ENCODE data around the gene ADRB2. TPM values are rescaled to one million over a fixed set of nuclear protein-coding genes. Genes with fewer than 3 reads are reported as not detected.

ADRB2 gene
- polyA plus RNA-seq, 3 donors: 6.8 to 10.9 (median 10.8) TPM

GRCh38 chr5:148820461-148821395 lies 5.7 kb upstream of the ADRB2 start:
- Histone ChIP-seq H3K36me3 (replicated peaks in 1 of 2; ENCODE audit: control insufficient read depth in 1 of 2, insufficient read depth in 2 of 2, low read length in 2 of 2) (no peaks in the 10 kb centered on the region), H3K4me1 (ENCODE audit: control insufficient read depth in 1 of 2, insufficient read depth in 2 of 2, low read length in 2 of 2) (peaks cover 77 to 85% of the 10 kb centered on the region in 2 donors)

GRCh38 chr5:148823871-148824270 lies 2.5 kb upstream of the ADRB2 start:
- Mint-ChIP-seq H3K27me3 (ENCODE audit: low read depth in 3 of 3) (no peaks in the 10 kb centered on the region), H3K27ac (peak overlapping the region; percentile 85 to 94 (median 91)), H3K9me3 (no peaks in the 10 kb centered on the region), H3K36me3 (no peaks in the 10 kb centered on the region), H3K4me3 (peak overlapping the region in 1 of 2 donors; percentile 21), H3K4me1 (peaks cover 78% of the 10 kb centered on the region)
- H2AFZ ChIP-seq (ENCODE audit: insufficient read depth, low read depth, low read length, poor library complexity, severe bottlenecking): no peak overlapping the region
- peak overlapping the region; percentile 48 for H3K4me2 ChIP-seq (replicated peaks; ENCODE audit: extremely low read depth, low read length, poor library complexity, severe bottlenecking)
- peak overlapping the region in 1 of 3 experiments; percentile 85 for H3K4me3 ChIP-seq (replicated peaks in 1 of 3; ENCODE audit: low read depth in 2 of 3, low read length in 3 of 3)
- intact Hi-C loops (cut with micrococcal nuclease): loop anchor here in 1 of 2 donors (10.0 kb wide), 1 partner anchor 141 kb away; no protein-coding TSS in a partner anchor
- H3K9me3 ChIP-seq (replicated peaks in 1 of 2; ENCODE audit: control insufficient read depth in 1 of 2, insufficient read depth in 1 of 2, low read length in 2 of 2): no peaks in the 10 kb centered on the region
- H4K20me1 ChIP-seq (ENCODE audit: insufficient read depth, low read length): peaks cover 23% of the 10 kb centered on the region
- H3K79me2 ChIP-seq (ENCODE audit: insufficient read depth, low read length): peaks cover 44% of the 10 kb centered on the region
- no peaks in the 10 kb centered on the region for H3K36me3 ChIP-seq (replicated peaks in 1 of 2; ENCODE audit: control insufficient read depth in 1 of 2, insufficient read depth in 2 of 2, low read length in 2 of 2)
- H3K4me1 ChIP-seq (ENCODE audit: control insufficient read depth in 1 of 2, insufficient read depth in 2 of 2, low read length in 2 of 2): peaks cover 76 to 81% of the 10 kb centered on the region in 2 donors
- TF ChIP-seq, protein P1, sequence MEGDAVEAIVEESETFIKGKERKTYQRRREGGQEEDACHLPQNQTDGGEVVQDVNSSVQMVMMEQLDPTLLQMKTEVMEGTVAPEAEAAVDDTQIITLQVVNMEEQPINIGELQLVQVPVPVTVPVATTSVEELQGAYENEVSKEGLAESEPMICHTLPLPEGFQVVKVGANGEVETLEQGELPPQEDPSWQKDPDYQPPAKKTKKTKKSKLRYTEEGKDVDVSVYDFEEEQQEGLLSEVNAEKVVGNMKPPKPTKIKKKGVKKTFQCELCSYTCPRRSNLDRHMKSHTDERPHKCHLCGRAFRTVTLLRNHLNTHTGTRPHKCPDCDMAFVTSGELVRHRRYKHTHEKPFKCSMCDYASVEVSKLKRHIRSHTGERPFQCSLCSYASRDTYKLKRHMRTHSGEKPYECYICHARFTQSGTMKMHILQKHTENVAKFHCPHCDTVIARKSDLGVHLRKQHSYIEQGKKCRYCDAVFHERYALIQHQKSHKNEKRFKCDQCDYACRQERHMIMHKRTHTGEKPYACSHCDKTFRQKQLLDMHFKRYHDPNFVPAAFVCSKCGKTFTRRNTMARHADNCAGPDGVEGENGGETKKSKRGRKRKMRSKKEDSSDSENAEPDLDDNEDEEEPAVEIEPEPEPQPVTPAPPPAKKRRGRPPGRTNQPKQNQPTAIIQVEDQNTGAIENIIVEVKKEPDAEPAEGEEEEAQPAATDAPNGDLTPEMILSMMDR (IDR thresholded peaks at IDR 0.05): no peak
- H3K27me3 ChIP-seq (ENCODE audit: control insufficient read depth in 2 of 2, insufficient read depth in 2 of 2, low read length in 2 of 2): no peaks in the 10 kb centered on the region
- no peak overlapping the region for H3K9ac ChIP-seq (ENCODE audit: insufficient read depth, low read length, poor library complexity, severe bottlenecking)
- DNase-seq: peak in 2 of 3 donors; percentile 70 to 71
- no CpG with 5 or more reads among the region's 2 CpGs for WGBS (ENCODE audit: insufficient coverage)
- peak overlapping the region in 1 of 2 donors; percentile 50 for H3K27ac ChIP-seq (ENCODE audit: low read depth in 1 of 2, low read length in 2 of 2)

More at GRCh38 chr5:148820461-148821395, 5.7 kb upstream of the ADRB2 start:
- intact Hi-C loops (cut with micrococcal nuclease): loop anchor here in 1 of 2 donors (10.0 kb wide), 1 partner anchor 144 kb away; no protein-coding TSS in a partner anchor
- peak overlapping the region in 3 of 7 donors; percentile 18 to 61 (median 30) for H3K27ac Mint-ChIP-seq
- H3K9me3 ChIP-seq (replicated peaks in 1 of 2; ENCODE audit: control insufficient read depth in 1 of 2, insufficient read depth in 1 of 2, low read length in 2 of 2): no peaks in the 10 kb centered on the region
- H4K20me1 ChIP-seq (ENCODE audit: insufficient read depth, low read length): no peaks in the 10 kb centered on the region
- H3K36me3 Mint-ChIP-seq: no peaks in the 10 kb centered on the region
- 96% methylated on average over 3 of the region's 6 CpGs for WGBS (ENCODE audit: insufficient coverage)
- no peak overlapping the region for H3K4me2 ChIP-seq (replicated peaks; ENCODE audit: extremely low read depth, low read length, poor library complexity, severe bottlenecking)
- peaks cover 83% of the 10 kb centered on the region for H3K4me1 Mint-ChIP-seq
- TF ChIP-seq, protein P1 (IDR thresholded peaks at IDR 0.05): peak; percentile 72
- H3K4me3 ChIP-seq (replicated peaks in 1 of 3; ENCODE audit: low read depth in 2 of 3, low read length in 3 of 3): no peak overlapping the region
- no peaks in the 10 kb centered on the region for H3K27me3 ChIP-seq (ENCODE audit: control insufficient read depth in 2 of 2, insufficient read depth in 2 of 2, low read length in 2 of 2)
- H3K9ac ChIP-seq (ENCODE audit: insufficient read depth, low read length, poor library complexity, severe bottlenecking): no peak overlapping the region
- H3K9me3 Mint-ChIP-seq: no peaks in the 10 kb centered on the region
- no peaks in the 10 kb centered on the region for H3K27me3 Mint-ChIP-seq (ENCODE audit: low read depth in 3 of 3)
- H3K79me2 ChIP-seq (ENCODE audit: insufficient read depth, low read length): peaks cover 14% of the 10 kb centered on the region
- H3K27ac ChIP-seq (ENCODE audit: low read depth in 1 of 2, low read length in 2 of 2): no peak overlapping the region
- no peak overlapping the region for H3K4me3 Mint-ChIP-seq
- no peak overlapping the region for H2AFZ ChIP-seq (ENCODE audit: insufficient read depth, low read depth, low read length, poor library complexity, severe bottlenecking)
- peak in 1 of 3 donors; percentile 36 for DNase-seq

Measured in CD14-positive monocyte (primary cell).